ENCODE results near the gene TFR2. TPM values are rescaled to one million over a fixed set of nuclear protein-coding genes. Genes with fewer than 3 reads are reported as not detected.

The TFR2 gene
- polyA plus RNA-seq, 1 experiment: 0.49 TPM

DNA sequence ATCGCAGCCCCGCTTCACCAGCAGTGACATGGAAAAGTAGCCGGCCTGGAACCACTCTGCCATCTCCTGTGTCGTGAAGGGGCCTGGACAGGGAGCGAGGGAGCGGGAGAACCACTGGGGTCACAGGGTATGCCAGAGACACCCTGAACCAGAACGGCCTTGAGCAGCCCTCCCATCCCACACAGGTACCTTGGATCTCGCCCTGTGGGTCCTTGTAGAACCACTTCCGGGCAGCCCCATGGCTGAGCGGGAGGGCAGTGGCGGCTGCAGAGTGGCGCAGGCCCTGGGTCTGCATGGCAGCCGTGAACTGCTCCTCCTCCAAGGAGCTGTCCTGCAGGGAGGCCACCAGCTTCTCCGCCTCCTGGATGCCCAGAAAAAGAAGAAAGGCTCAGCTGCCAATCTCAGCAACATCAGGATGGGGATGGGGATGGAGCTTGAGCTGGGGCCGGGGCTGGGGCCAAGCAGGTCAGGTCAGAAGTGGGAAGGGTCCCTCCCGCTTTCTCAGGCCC, 43.2 kb upstream of the TFR2 start:
- ChIA-PET CTCF (interaction anchor here (0.6 to 10.3 kb wide), 3 partner anchors 7 to 693 kb away, joined by 3 to 110 read pairs (median 4); partner anchors contain the start of gene GIGYF1), POLR2A (no interaction called here)
- DNase-seq (ENCODE audit: low read depth): no peak
- no peak overlapping the region for H3K4me3 ChIP-seq (ENCODE audit: low read depth, low read length)
- TF ChIP-seq, protein P1, sequence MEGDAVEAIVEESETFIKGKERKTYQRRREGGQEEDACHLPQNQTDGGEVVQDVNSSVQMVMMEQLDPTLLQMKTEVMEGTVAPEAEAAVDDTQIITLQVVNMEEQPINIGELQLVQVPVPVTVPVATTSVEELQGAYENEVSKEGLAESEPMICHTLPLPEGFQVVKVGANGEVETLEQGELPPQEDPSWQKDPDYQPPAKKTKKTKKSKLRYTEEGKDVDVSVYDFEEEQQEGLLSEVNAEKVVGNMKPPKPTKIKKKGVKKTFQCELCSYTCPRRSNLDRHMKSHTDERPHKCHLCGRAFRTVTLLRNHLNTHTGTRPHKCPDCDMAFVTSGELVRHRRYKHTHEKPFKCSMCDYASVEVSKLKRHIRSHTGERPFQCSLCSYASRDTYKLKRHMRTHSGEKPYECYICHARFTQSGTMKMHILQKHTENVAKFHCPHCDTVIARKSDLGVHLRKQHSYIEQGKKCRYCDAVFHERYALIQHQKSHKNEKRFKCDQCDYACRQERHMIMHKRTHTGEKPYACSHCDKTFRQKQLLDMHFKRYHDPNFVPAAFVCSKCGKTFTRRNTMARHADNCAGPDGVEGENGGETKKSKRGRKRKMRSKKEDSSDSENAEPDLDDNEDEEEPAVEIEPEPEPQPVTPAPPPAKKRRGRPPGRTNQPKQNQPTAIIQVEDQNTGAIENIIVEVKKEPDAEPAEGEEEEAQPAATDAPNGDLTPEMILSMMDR (IDR thresholded peaks at IDR 0.05; ENCODE audit: insufficient read depth, low read depth, low read length): no peak
- H3K27me3 ChIP-seq (ENCODE audit: control insufficient read depth, insufficient read depth, low read length): no peaks in the 10 kb centered on the region
- peaks cover 64% of the 10 kb centered on the region for H3K36me3 ChIP-seq (ENCODE audit: control insufficient read depth, insufficient read depth, low read length)

DNA sequence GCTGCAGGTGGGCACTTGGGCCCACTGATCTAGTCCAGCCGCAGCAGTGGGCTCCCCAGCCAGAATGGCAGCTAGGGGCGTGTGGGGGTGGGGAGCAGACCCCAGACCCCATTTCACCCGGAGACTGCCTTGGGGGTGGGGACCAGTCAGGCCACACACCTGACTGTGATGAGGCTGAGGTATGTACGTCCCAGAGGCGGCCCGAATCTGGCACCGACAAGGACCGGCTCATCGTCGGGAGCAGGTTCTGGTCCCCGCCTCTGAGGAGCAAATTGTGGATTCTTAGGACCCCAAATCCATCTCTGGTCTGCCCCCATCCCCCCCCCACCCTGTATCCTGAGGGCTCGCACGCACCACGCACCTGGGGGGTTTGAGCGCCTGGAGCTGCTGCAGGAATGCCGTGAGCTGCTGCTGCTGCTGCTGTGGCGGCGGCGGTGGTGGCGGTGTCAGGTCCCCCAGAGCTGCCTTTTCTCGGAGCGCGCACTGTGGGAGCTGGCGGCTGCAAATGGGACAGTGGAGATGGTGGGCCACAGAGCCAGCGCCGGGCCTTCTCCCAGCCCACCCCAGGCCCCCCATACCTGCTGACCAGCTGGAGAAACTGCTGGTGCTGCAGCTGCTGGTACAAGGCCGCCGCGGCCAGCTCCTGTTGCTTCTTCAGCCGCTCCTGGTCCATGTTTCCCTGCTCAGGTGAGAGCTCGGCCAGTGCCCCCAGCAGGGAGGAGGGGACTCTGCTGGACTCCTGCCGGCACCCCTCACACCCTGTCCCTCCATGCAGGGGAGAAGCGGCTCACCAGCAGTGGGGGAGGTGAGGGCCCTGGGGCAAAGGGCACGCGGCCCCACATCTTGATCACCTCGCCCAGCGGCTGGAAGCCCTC, 42.5 kb upstream of the TFR2 start:
- ChIA-PET CTCF (interaction anchor here (0.6 to 10.3 kb wide), 5 partner anchors 7 to 692 kb away, joined by 3 to 110 read pairs (median 4); partner anchors contain the start of genes GIGYF1 and SLC12A9), POLR2A (no interaction called here)
- TF ChIP-seq, protein P1 (IDR thresholded peaks at IDR 0.05; ENCODE audit: insufficient read depth, low read depth, low read length): no peak
- peaks cover 65% of the 10 kb centered on the region for H3K36me3 ChIP-seq (ENCODE audit: control insufficient read depth, insufficient read depth, low read length)
- H3K27me3 ChIP-seq (ENCODE audit: control insufficient read depth, insufficient read depth, low read length): no peaks in the 10 kb centered on the region
- no peak for DNase-seq (ENCODE audit: low read depth)
- H3K4me3 ChIP-seq (ENCODE audit: low read depth, low read length): no peak overlapping the region

DNA sequence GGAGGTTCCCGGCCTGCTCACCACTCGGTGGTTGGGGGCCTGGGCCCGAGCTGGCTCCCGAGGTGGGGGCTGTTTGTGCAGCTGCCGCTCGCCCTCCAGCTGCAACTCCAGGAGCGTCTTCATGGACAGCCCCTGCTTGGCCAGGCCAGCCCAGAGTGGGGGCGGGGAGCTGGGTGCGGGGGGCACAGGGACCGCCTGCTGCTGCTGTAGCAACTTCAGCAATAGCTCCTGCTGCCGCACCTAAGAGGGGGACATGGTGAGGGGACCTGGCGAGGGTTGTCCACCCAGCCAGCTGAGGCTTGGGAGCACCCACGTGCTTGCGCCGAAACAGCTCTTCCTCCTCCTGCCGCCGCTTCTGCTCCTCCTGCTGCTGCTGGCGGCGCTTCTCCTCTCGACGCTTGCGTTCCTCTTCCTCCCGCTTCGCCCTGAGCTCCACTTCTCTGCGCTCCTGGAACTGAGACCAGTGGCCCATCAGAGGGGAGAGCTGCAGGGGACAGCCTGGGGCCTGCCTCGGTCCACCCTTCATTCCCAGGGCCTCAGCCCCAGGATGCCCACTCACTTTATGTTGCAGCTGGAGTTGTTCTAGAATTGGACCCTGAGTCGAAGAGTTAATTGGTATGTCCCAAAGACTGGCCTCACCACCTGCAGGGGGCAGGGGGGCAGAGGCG, 41.8 kb upstream of the TFR2 start:
- TF ChIP-seq, protein P1 (IDR thresholded peaks at IDR 0.05; ENCODE audit: insufficient read depth, low read depth, low read length): no peak
- ChIA-PET POLR2A (no interaction called here), CTCF (interaction anchor here (0.7 to 10.3 kb wide), 5 partner anchors 8 to 214 kb away, joined by 3 to 110 read pairs (median 4); partner anchors contain the start of genes GIGYF1, POP7 and SLC12A9)
- DNase-seq (ENCODE audit: low read depth): no peak
- Histone ChIP-seq H3K4me3 (ENCODE audit: low read depth, low read length) (no peak overlapping the region), H3K36me3 (ENCODE audit: control insufficient read depth, insufficient read depth, low read length) (peaks cover 66% of the 10 kb centered on the region), H3K27me3 (ENCODE audit: control insufficient read depth, insufficient read depth, low read length) (no peaks in the 10 kb centered on the region)

DNA sequence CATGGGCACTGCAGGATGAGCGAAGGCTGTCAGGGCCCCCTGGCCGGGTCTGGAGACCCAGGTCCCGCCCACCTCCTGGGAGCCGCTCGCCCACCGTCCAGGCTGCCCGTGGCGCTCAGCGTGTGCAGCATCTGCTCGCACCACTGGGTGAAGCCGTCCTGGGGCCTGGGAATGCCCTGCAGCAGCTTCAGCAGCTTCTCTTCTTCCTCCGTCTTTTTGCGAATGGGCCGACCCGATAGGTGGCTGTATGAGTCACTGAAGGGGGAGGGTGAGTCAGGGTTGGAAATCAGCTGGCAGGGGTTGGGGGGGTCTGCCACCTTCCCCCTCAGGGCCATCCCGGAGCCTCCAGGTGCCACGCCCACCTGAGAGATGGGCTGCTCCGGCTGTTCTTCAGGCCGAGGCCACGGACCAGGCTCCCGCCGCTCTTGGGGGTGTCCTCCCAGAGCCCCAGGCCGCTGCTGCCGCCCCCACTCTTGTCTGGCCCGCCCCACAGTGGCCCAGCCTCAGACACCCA, 40.9 kb upstream of the TFR2 start:
- Histone ChIP-seq H3K36me3 (ENCODE audit: control insufficient read depth, insufficient read depth, low read length) (peaks cover 71% of the 10 kb centered on the region), H3K27me3 (ENCODE audit: control insufficient read depth, insufficient read depth, low read length) (no peaks in the 10 kb centered on the region), H3K4me3 (ENCODE audit: low read depth, low read length) (no peak overlapping the region)
- ChIA-PET CTCF (interaction anchor here (1.3 to 10.3 kb wide), 4 partner anchors 9 to 170 kb away, joined by 4 to 110 read pairs (median 8); partner anchors contain the start of genes GIGYF1, POP7 and SLC12A9), POLR2A (no interaction called here)
- TF ChIP-seq, protein P1 (IDR thresholded peaks at IDR 0.05; ENCODE audit: insufficient read depth, low read depth, low read length): no peak
- no peak for DNase-seq (ENCODE audit: low read depth)

Data from BJ (cell line).